GM12874 (cell line): ENCODE results near the gene TARS2.

Experiments
- TF ChIP-seq, protein P1 (sequence below): IDR thresholded peaks from 2 replicates; pipeline ENCODE4 v1.5.1; 2011; ENCODE audit warnings: low read depth, mild to moderate bottlenecking, control low read depth, low read length, moderate library complexity; ENCODE audit not compliant: insufficient read depth

The TARS2 gene

DNA sequence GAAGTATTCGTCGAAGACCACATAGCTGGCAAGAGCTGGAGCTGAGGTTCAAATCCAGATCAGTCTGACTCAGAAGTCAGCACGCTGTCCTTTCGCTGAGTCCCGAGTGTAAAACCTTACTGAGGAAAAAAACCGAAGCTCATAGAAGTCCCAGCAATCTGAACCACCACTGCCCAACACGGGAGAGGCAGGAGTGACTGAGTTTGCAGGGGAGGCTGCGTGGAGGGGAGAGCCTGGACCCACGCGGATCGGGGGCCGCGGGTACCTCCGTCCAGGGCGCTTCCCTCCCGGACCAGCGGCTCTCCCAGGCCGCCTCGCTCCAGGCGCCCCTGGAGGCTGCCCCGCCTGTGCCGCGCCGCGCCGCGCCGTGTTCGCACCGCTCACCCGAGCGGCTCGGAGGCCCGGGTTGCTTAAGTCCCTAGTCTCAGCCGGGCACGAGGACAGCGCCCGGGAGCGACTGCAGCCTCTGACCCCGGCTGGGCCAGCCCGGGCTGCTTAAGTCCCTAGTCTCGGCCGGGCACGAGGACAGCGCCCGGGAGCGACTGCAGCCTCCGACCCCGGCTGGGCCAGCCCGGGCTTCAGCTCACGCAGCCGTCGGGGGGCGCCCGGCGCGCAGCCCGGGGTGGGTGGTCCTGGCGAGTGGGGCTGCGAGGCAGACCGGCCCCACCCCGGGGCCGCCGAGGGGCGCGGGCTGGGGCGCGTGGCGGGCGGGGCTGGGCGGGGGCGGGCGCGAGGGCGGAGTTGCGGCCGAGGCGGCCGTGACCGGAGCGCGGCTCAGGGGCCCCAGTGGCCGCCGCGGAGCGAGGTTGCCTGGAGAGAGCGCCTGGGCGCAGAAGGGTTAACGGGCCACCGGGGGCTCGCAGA is 61.6 kb downstream of the TARS2 start, which contains the start of gene ADAMTSL4:
Gene ADAMTSL4 (plus strand): TSS at position 777 of the 864 bp plus-strand sequence. CDS start 2,881 bp downstream, outside the sequence.
- TF ChIP-seq, protein P1, sequence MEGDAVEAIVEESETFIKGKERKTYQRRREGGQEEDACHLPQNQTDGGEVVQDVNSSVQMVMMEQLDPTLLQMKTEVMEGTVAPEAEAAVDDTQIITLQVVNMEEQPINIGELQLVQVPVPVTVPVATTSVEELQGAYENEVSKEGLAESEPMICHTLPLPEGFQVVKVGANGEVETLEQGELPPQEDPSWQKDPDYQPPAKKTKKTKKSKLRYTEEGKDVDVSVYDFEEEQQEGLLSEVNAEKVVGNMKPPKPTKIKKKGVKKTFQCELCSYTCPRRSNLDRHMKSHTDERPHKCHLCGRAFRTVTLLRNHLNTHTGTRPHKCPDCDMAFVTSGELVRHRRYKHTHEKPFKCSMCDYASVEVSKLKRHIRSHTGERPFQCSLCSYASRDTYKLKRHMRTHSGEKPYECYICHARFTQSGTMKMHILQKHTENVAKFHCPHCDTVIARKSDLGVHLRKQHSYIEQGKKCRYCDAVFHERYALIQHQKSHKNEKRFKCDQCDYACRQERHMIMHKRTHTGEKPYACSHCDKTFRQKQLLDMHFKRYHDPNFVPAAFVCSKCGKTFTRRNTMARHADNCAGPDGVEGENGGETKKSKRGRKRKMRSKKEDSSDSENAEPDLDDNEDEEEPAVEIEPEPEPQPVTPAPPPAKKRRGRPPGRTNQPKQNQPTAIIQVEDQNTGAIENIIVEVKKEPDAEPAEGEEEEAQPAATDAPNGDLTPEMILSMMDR, result no peak

GRCh38 chr1:150549496-150550221 is 62.4 kb downstream of the TARS2 start:
- TF ChIP-seq, protein P1, result no peak

GRCh38 chr1:150550222-150551050 is 63.2 kb downstream of the TARS2 start:
- TF ChIP-seq, protein P1, result no peak

GRCh38 chr1:150551051-150551783 is 64.0 kb downstream of the TARS2 start:
- TF ChIP-seq, protein P1, result no peak

- TF ChIP-seq, protein P1, result no peak
These were observed 64.5 kb downstream of the TARS2 start for GRCh38 chr1:150551784-150552127.

DNA sequence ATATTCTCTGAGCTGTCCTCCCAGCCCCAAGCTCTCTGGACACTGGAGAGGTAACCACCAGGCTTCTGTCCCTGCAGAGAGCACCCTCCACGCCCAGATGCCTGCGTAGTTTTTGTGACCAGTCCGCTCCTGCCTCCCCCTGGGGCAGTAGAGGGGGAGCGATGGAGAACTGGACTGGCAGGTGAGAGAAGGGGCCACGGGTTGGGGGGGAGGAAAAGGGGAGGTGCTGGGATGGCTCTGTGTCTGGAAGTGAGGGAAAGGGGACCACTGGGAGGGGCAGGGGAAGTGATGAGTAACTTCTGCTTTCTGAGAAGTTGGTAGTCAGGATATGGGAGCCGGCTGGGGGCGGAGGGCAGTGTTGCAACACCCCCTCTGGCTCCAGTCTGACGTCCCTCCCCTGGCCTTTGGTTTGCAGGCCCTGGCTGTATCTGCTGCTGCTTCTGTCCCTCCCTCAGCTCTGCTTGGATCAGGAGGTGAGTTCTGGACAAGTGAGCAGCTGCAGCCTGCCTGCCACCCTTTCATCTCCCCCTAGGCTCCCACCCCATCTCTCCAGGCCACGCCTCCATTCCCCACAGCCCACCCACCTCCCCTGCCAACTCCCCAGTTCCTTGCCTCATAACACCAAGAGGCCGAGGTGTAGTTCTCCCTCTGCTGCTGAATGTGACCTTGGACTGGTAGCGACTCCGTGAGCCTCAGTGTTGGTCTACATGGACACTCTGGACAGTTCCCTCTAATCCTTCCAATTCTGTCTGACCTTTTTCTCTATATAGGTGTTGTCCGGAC is 65.1 kb downstream of the TARS2 start:
- TF ChIP-seq, protein P1, result no peak
